Measurements from ENCODE around the gene ABLIM3. TPM values are rescaled to one million over a fixed set of nuclear protein-coding genes. Genes with fewer than 3 reads are reported as not detected.
A peak's percentile ranks its signal among the peaks of the same experiment; 100 is the strongest.

Gene ABLIM3
- total and polyA plus RNA-seq, 4 donors = 8.0 to 54.2 (median 33.6) TPM

GRCh38 chr5:149228618-149229297 lies 87.5 kb downstream of the ABLIM3 start:
- H3K27me3 ChIP-seq (ENCODE audit: control insufficient read depth in 3 of 3, insufficient read depth in 3 of 3, low read length in 2 of 3) = no peaks in the 10 kb centered on the region
- no peak overlapping the region for H3K4me3 ChIP-seq
- H3K27ac ChIP-seq (ENCODE audit: low read depth in 1 of 2, low read length in 1 of 2) = peak overlapping the region in 1 of 2 donors; percentile 65
- H3K9ac ChIP-seq (ENCODE audit: insufficient read depth in 1 of 2, low read length in 2 of 2) = no peak overlapping the region
- ATAC-seq (ENCODE audit: insufficient read depth, low FRiP score) (peak; percentile 87), DNase-seq (peak; percentile 74 to 94 (median 92))
- TF ChIP-seq, protein P1, sequence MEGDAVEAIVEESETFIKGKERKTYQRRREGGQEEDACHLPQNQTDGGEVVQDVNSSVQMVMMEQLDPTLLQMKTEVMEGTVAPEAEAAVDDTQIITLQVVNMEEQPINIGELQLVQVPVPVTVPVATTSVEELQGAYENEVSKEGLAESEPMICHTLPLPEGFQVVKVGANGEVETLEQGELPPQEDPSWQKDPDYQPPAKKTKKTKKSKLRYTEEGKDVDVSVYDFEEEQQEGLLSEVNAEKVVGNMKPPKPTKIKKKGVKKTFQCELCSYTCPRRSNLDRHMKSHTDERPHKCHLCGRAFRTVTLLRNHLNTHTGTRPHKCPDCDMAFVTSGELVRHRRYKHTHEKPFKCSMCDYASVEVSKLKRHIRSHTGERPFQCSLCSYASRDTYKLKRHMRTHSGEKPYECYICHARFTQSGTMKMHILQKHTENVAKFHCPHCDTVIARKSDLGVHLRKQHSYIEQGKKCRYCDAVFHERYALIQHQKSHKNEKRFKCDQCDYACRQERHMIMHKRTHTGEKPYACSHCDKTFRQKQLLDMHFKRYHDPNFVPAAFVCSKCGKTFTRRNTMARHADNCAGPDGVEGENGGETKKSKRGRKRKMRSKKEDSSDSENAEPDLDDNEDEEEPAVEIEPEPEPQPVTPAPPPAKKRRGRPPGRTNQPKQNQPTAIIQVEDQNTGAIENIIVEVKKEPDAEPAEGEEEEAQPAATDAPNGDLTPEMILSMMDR (IDR thresholded peaks at IDR 0.05; ENCODE audit: control extremely low read depth, extremely low read depth) = peak; percentile 66
- H3K4me1 ChIP-seq (ENCODE audit: control insufficient read depth in 5 of 5, insufficient read depth in 5 of 5, low read length in 5 of 5) = peaks cover 0 to 15% (median 12%) of the 10 kb centered on the region in 5 donors
- no peaks in the 10 kb centered on the region for H3K9me3 ChIP-seq (ENCODE audit: control insufficient read depth in 4 of 4, insufficient read depth in 3 of 4, low read length in 3 of 4)
- peaks cover 4 to 44% (median 22%) of the 10 kb centered on the region in 4 donors for H3K36me3 ChIP-seq (ENCODE audit: control insufficient read depth in 4 of 4, insufficient read depth in 4 of 4, low read length in 4 of 4)
- 18 to 24% methylated on average over 5 of the region's 5 CpGs for WGBS, 2 donors

DNA sequence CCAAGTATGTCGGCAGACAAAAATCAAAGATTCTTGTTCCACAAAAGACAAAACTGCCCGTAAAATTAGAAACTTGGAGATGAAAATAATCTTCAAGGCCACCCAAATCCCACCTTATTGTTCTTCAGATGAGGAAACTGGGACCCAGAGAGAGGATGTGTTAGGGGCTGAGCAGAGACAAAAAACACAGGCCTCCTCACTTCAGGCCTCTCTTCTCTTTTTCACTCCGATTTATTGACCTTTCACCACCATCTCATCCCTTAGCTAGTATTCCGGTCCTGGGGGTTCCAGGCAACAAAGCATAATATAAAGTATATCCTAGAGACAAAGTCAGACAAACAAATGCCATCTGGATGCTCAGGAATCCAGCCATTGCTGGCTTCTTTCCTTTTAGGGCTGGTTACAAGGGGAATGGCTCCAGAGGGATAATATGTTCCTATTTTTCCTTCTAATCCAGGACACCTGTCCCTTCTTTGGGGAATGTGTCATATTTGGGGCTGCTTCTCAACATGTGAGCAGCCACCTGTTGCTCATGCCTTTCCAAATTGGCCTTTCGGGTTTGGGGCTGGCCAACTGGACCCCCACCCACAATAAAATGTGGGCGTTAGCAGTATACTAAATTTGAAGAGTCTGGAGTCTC lies 88.1 kb downstream of the ABLIM3 start:
- no peak overlapping the region for H3K4me3 ChIP-seq
- H3K4me1 ChIP-seq (ENCODE audit: control insufficient read depth in 5 of 5, insufficient read depth in 5 of 5, low read length in 5 of 5) = peaks cover 0 to 15% (median 12%) of the 10 kb centered on the region in 5 donors
- H3K9me3 ChIP-seq (ENCODE audit: control insufficient read depth in 4 of 4, insufficient read depth in 3 of 4, low read length in 3 of 4) = no peaks in the 10 kb centered on the region
- H3K9ac ChIP-seq (ENCODE audit: insufficient read depth in 1 of 2, low read length in 2 of 2) = no peak overlapping the region
- H3K27ac ChIP-seq (ENCODE audit: low read depth in 1 of 2, low read length in 1 of 2) = no peak overlapping the region
- ATAC-seq (ENCODE audit: insufficient read depth, low FRiP score) (no peak), DNase-seq (no peak)
- peaks cover 0 to 6% (median 0%) of the 10 kb centered on the region in 3 donors for H3K27me3 ChIP-seq (ENCODE audit: control insufficient read depth in 3 of 3, insufficient read depth in 3 of 3, low read length in 2 of 3)
- 50 to 55% methylated on average over 6 of the region's 6 CpGs for WGBS, 2 donors
- TF ChIP-seq, protein P1 (IDR thresholded peaks at IDR 0.05; ENCODE audit: control extremely low read depth, extremely low read depth) = no peak
- H3K36me3 ChIP-seq (ENCODE audit: control insufficient read depth in 4 of 4, insufficient read depth in 4 of 4, low read length in 4 of 4) = peaks cover 6 to 46% (median 28%) of the 10 kb centered on the region in 4 donors

DNA sequence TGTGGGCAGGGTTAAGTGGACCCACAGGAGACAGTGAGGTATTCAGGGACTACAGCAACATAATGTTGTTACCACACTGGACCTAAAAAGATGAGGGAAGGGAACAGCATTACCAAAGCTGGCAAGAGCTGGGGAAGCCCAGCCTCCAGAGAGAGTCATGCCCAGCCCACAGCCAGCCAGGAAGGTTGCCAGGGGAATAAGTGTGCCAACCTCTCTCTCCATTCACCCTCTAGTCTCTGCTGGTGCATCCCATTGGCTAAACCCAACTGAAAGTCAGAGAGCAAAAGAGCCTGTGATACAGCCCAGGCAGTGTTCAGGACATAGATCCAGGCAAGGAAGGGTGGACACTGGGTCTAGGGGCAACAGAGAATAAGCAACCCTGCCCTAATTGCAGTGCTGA lies 94.5 kb downstream of the ABLIM3 start:
- H3K9ac ChIP-seq (ENCODE audit: insufficient read depth in 1 of 2, low read length in 2 of 2) = no peak overlapping the region
- TF ChIP-seq, protein P1 (IDR thresholded peaks at IDR 0.05; ENCODE audit: control extremely low read depth, extremely low read depth) = no peak
- H3K9me3 ChIP-seq (ENCODE audit: control insufficient read depth in 4 of 4, insufficient read depth in 3 of 4, low read length in 3 of 4) = no peaks in the 10 kb centered on the region
- peaks cover 2 to 50% (median 35%) of the 10 kb centered on the region in 4 donors for H3K36me3 ChIP-seq (ENCODE audit: control insufficient read depth in 4 of 4, insufficient read depth in 4 of 4, low read length in 4 of 4)
- no peak overlapping the region for H3K27ac ChIP-seq (ENCODE audit: low read depth in 1 of 2, low read length in 1 of 2)
- ATAC-seq (ENCODE audit: insufficient read depth, low FRiP score) (no peak), DNase-seq (no peak)
- peaks cover 0 to 6% (median 0%) of the 10 kb centered on the region in 3 donors for H3K27me3 ChIP-seq (ENCODE audit: control insufficient read depth in 3 of 3, insufficient read depth in 3 of 3, low read length in 2 of 3)
- H3K4me1 ChIP-seq (ENCODE audit: control insufficient read depth in 5 of 5, insufficient read depth in 5 of 5, low read length in 5 of 5) = no peaks in the 10 kb centered on the region
- no peak overlapping the region for H3K4me3 ChIP-seq
